GM12873 (cell line): ENCODE data around the gene OPRM1.

Experiments
- CTCF ChIP-seq: IDR thresholded peaks from 2 replicates; pipeline ENCODE4 v1.5.1; 2012; ENCODE audit warnings: low read depth, mild to moderate bottlenecking, moderate library complexity, low read length, control low read depth; ENCODE audit not compliant: insufficient read depth; ENCODE audit errors: missing control alignments

The OPRM1 gene

GRCh38 chr6:154223296-154223695, 184.3 kb downstream of the OPRM1 start:
- no peak for TF ChIP-seq CTCF

GRCh38 chr6:154226461-154226860, 187.4 kb downstream of the OPRM1 start:
- no peak for TF ChIP-seq CTCF

- no peak for TF ChIP-seq CTCF
These were observed 189.0 kb downstream of the OPRM1 start for GRCh38 chr6:154227862-154228520.

- no peak for TF ChIP-seq CTCF
These were observed 189.5 kb downstream of the OPRM1 start for GRCh38 chr6:154228521-154228905.

GRCh38 chr6:154229786-154230185, 190.7 kb downstream of the OPRM1 start:
- no peak for TF ChIP-seq CTCF

GRCh38 chr6:154230393-154230792, 191.4 kb downstream of the OPRM1 start:
- no peak for TF ChIP-seq CTCF

- no peak for TF ChIP-seq CTCF
These were observed 192.0 kb downstream of the OPRM1 start for GRCh38 chr6:154230910-154231595.
